AG08395 (cell line): ENCODE results near the gene C1orf87.
"Not testable (repeated sequence)": the region's sequence is repeated elsewhere in the genome, so short reads cannot be mapped to it uniquely, and the experiment has no call there.

Experiments used
- DNase-seq: peaks from one replicate; pipeline ENCODE4 v3.0.0; 2012; ENCODE audit warnings: mixed read lengths, low spot score

C1orf87 gene

DNA sequence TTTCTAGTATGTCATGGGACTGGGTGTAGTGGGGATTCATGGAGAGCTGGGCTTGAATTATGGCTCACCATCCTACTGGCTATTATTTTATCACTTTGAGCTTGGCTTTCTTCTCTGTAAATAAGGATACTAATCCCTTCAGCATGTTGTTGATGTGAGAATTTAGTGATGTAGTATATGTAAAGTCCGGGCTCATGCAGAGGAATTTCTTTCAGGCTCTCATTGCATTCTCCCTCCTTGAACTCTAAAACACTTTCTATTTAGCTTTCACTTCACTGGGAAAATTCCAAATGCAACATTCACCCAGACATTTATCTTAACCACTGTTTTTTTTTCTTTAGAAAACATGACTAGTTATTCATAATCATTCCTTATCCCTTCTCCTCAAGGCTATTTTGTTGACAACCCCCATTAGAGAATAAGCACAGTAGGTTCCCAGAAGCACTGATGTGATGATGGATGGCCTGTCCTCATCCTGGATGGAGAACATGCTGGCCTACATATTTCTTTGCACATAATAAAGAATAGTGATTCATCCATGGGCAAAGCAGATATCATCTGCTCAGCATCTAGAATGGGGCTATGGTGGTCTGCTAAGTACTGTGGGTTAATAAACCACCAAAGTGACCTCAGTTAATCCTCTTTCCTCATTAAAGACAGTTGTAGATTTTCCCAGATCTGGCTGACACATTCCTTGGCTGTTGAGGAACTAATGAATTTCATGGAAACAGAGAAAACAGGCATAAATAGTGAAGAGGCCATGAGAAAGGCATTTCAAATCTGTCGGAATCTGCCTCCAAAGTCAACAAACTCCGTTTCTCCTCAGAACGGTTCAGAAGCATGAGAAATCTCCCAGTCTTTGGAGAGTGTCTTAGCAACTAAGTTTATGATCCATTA lies 79.0 kb downstream of the C1orf87 start:
- DNase-seq, result peak; percentile 69

DNA sequence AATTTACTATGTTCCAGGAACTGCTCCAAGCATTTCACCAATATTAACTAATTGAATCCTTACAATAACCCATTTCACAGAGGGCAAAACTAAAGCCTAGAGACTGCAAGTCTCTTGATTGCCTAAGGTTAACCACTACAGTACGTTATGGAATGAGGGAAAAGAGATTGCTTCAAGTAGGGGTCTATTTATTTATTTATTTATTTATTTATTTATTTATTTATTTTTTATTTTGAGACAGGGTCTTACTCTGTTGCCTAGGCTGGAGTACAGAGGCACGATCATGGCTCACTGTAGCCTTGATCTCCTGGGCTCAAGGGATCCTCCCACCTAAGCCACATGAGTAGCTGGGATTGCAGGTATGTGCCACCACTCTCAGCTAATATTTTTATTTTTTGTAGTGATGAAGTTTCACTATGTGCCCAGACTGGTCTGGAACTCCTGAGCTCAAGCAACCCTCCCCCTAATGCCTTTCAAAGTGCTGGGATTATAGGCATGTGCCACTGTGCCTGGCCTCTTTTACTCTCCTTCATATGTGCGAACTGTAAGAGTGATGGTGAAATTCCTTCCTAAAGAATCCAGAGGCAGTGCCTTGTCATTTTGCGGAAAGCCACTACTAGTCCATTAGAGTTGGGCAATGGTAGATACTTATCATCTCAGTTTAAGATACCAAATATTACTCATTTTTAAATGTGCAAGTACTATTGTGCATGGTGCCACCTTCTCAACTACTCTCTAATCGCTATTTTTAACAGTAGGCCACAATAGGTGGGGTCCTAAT lies 81.3 kb downstream of the C1orf87 start:
- no peak for DNase-seq

DNA sequence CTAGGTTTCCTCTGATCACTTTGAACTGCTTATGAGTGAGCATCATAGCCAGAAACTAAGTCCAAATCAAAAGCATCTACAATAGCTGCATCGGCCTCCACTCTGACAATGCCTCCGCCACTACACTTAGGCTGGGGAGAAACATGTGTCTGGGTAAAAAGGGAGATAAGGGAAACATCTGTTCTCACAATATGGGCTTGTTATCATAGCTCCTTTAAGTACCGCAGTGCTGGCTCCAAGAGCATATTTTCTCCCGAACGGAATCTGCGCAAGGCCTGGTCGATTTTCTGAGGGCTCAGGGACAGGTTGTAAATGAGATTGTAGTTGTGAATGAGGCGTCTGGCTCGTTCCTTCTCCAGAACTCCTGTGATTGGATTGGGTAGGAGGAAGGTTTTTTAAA lies 83.1 kb downstream of the C1orf87 start:
- no peak for DNase-seq

DNA sequence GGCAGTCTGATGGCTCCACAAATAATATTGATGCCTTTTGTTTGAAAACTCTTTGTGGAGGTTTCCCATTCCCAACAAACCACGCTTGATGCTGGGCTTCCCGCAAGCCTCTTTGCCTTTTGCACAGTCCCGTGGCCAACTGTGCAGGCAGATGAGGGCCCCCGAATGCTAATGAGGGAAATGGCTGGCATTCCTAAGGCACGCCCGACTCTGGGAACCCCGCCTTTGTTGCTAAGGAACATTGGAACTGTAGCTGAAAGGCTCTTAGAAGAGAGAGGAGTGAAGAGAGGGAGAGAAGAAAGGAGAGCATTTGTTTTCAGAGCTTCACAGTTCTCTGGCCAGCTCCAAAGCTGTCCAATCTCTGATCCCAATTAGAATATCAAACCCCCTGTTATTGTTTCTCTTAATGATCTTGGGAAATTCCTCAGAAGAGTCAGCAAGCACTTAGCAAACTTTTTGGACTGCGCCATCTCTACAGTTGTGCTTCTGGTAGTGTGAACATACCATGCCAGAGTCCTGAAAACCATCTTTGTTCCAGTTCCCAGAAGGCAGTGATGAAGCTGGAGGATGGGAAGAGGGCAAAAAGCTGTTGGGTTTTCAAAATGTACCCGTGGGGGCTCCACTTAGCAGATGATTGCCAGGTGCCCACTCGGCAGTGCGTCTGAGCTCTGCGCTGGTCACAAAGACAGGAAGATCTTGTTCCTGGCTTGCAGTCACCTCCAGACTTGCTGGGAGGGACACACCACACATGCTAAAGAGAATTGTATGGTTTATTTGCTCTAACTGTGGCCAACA lies 86.9 kb downstream of the C1orf87 start:
- peak; percentile 62 for DNase-seq

DNA sequence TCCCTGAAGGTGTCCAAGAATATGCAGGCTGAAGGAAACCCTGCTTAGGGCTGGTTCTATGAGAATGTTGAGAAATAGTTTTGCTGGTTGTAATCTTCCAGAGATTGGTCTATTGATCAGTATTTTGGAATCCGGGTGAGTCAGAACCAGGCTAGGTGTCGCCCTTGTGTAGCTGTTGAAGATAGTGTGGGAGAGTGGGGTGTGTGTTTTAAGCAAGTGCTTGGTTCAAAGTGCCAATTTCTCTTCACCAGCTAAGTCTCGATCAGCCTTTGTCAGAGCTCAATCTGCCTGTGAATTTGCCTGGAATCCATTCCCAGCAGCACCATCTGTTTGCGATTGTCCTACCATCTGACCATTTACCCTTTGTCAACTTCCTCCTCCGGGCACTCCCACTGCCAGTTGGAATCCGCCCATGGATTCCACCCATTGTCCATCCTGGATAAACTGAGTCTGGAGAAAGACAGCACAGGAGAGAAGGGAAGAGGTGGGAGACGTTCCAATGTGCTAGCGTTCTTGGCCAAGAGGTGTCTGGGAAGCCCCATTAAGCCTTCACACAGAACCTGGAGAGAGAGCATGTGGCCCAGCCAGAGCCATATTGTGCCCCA lies 87.6 kb downstream of the C1orf87 start:
- DNase-seq, result peak; percentile 35

DNA sequence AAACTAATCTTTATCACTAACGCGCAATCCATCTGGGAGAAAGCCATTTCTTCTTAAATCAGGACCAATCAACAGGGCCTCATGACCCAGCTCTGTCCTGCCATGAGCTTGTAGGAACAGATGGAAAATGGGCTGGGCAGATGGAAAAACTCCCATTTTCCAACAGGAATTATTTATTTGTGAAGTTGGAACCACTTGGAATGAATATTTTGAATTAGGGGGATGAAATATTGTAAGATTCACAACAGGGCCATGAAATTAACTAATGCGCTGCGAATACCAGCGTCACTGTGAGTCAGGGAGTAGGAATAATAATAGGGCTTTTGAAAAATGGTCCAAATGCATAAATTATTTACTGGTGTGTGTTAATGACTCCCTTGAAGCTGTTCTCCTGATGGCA lies 93.9 kb downstream of the C1orf87 start:
- DNase-seq, result no peak

DNA sequence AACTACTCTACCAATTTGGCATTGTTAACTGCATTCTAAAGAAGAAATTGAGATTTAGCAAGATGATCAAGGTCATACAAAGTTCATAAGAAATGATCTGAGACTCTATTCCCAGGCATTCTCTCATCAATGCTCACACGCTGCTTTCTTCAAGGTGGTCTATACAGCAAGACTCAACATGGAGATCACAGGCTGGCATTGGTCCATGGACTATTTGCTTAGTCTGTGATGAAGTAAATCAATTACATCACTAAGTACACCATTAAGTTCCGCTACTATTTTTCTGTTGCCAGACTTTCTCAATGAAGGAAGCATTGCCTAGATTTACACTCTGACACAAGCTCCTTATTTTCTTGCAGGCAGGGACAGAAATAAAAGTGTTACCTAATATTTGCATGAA lies 95.1 kb downstream of the C1orf87 start:
- no peak for DNase-seq

DNA sequence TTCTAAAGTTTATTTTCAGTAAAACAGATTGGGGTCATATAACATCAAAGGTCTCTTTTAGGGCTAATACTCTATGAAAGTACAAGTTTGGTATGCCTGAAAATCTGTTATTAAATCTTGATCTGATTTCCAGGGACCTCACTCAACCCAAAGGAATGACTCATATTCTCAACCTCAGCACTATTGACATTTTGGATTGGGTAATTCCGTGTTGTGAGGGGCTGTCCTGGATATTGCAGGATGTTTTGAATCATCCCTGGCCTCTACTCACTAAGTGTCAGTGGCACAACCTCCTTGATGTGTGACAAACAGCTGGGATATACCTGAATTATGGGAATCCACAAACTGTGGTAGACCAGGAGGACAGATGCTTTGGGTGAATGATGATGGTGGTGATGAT lies 95.5 kb downstream of the C1orf87 start:
- DNase-seq, result no peak

DNA sequence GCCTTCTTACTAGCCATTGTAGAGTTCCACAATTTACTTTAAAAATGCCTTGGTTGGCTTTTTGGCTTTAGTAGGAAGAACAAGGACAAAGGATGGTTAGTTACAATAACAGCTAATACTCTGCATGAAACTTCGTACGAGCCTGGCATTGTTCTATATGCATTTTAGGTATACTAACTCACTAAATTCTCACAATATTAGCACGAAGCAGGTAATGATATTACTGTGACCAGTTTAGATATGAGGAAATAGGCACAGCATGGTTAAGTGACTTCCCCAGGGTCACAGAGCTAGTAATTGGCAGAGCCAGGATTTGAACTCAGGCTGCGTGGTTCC lies 96.5 kb downstream of the C1orf87 start:
- DNase-seq, result no peak

DNA sequence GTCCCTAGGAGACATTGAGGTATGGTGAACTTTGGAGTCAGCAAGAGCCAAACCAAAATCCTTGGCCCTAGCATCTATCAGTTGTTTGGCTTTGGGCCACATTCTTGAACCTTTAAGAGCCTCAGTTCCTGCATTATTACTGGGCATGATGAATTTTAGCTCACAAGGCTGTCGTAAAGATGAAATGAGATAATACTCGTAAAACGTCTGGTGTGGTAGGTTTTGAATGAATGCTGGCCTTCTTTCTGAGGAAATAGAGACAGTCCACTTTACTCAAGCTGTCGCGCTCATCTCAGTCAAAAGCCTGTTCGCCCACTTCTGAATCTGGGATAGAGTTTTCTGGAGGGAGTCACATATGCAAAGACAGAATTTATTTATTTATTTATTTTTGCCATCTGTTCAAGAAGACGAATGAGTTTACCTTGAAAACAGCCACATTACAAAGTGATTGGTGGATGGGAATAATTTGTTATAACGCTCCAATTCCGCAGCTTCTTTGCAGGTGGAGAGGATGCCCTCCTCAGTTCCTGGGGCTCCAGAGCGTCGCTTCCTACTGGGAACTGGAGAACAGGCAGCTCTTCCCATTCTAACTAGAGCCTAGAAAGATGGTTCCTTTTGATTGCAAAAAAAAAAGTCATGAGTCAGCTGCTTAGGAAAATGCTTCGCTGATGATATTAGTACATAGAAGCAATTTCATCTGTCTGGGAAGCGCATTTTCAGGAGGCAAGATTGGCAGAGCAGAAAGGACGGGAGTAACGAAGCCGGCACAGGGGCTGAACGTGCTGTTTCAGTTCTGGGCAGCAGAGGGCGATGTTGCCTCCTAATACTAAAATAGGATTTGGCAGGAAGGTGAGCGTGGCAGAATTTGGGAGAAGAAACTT lies 97.1 kb downstream of the C1orf87 start:
- DNase-seq, result peak; percentile 78

DNA sequence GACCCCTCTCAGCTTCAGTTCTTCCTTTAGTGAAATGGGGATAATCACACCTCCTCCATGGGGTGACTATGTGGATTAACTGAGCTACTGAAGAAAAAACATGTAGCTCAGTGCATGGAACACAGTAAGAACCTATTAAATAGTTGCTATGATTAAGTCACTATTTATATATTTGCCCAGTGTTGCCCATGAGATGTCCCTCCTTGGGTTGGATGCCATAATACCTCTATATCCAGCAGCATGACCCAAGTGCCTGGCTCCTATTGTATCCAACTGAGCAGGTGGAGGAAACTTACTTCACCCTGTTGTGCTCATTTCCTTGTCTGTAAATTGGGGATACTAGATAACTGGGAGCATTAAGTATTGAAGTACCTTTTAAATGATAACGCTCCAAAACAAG lies 99.9 kb downstream of the C1orf87 start:
- no peak for DNase-seq

DNA sequence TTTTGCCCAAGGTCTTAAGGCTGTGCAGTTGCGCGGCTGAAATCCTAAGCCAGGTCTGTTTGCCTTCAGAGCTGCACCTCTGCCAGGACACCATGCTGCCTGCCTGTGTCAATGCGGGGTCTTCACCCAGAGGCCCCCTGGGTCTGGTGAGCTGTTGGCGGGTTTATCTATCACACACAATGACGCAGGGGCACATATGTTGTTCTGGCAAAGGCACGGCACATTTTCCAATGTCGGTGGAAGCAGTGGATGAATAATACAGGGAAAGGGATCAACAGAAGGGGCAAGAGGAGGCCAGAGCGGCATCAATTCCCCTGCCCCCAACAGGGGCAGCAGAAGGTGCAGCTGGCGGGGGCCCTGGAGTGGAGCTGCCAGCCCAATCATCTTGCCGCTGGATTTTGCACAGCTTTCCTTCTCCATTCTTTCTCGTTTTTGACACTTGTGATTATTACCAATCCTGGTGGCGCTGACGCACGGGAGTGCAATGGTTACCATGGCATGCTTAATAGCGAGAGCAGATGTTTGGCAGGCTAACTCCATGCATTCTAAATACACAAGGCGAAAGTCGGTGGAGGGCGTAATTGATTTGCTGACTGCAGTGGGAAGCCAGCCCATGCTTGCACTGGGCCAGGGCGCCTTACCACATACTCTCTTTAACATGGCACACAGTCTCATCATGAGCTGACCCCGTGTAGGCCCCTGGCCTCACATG lies 101.2 kb downstream of the C1orf87 start:
- DNase-seq, result peak; percentile 45

DNA sequence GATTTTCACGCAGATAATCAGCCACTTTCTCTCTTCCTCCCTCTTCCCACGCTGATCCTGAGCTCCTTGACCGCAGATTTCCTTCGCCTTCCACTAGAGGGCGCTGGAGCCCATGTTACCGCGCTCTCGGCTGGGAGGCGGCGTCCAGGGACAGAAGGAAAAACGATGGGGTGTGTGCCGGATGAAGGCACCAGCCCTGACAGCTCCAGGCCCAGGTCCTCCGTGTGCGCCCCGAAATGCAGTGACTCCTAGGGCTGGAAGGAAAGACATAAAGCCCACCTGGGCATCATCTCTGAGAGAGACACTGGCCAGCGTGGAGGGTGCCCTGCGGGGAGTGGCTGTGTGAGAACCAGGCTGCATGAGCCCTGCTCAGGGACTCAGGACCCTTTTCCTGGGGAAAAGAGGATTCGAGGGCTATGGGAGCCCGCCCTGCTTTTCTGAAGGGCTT lies 102.1 kb downstream of the C1orf87 start:
- DNase-seq, result peak; percentile 81

DNA sequence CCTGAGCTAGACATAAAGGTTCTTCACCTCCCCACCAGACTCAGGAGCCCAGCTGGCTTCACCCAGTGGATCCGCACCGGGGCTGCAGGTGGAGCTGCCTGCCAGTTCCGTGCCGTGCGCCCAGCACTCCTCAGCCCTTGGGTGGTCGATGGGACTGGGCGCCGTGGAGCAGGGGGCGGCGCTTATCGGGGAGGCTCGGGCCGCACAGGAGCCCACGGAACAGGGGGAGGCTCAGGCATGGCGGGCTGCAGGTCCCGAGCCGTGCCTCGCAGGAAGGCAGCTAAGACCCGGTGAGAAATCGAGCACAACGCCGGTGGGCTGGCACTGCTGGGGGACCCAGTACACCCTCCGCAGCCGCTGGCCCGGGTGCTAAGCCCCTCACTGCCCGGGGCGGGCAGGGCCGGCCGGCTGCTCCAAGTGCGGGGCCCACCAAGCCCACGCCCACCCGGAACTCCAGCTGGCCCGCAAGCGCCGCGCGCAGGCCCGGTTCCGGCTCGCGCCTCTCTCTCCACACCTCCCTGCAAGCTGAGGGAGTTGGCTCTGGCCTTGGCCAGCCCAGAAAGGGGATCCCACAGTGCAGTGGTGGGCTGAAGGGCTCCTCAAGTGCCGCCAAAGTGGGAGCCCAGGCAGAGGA lies 103.9 kb downstream of the C1orf87 start:
- not testable (repeated sequence) for DNase-seq

DNA sequence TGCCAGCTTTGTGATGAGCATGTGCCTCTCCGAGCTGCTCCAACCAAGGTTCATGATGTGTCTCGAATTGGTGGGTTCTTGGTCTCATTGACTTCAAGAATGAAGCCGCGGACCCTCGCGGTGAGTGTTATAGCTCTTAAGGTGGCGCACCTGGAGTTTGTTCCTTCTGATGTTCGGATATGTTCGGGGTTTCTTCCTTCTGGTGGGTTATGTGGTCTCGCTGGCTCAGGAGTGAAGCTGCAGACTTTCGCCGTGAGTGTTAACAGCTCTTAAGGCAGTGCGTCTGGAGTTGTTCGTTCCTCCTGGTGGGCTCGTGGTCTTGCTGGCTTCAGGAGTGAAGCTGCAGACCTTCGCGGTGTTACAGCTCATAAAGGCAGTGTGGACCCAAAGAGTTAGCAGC lies 104.8 kb downstream of the C1orf87 start:
- not testable (repeated sequence) for DNase-seq

DNA sequence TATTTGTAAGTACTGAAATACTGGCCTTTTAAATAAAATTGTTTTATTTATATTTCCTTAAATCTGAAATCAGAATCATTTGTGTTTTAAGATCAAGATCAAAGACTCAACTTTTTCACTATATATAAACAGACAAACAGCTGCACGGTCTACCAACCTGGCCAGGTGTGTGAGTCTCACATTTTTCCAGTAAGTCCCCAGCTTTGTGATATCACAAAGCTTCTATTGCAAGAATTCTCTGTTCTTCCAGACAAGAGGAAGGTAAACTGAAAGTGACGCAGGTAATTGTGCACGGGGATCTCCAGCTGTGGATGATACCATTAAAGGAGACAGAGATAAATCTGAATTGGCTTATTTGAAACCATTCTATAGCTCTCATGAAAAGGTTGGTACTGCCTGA lies 105.8 kb downstream of the C1orf87 start:
- no peak for DNase-seq

DNA sequence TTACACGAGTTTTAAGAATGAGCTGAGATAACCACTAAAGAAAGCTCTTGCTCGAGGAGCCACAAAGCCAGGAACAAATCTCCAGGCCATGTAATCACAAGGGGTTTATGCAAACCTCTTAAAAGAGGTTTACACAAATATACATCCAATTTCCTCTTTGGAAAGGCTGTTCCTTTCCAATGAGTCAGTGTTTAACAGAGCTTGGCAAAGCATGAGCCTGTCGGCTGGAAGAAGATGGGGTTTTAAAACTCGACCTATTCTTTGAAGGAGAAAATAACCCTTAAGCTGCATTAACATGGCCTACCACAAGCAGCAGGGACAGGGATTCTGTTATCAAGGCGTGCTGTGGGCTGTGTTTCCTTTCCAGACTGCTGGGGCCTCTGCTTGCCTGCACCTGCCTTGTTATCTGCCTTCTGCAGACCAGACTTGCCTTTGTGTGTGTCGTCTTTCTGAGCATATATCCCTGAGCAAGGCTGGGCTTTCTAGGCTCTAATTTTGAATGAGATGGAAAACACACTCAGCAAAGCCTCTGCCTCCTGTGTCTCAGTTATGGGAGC lies 106.4 kb downstream of the C1orf87 start:
- DNase-seq, result no peak

DNA sequence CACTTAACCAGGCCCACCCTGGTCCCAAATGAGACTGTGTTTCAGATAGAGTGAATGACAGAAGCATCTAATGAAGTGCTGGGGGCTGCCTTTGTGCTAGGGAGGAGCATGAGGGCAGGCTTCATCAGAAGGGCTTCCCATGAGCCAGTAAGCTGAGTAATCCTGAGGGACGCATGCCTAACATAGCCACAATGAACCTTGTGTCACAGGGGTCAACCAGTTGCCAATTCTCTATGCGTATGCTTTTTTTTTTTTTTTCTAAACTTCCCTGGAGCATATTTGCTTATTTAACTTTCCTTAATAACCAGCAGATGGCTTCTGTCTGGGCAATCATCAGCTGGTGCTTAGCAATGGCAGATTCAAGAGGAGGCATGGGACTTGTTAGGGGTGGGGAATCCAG lies 121.5 kb downstream of the C1orf87 start:
- no peak for DNase-seq

DNA sequence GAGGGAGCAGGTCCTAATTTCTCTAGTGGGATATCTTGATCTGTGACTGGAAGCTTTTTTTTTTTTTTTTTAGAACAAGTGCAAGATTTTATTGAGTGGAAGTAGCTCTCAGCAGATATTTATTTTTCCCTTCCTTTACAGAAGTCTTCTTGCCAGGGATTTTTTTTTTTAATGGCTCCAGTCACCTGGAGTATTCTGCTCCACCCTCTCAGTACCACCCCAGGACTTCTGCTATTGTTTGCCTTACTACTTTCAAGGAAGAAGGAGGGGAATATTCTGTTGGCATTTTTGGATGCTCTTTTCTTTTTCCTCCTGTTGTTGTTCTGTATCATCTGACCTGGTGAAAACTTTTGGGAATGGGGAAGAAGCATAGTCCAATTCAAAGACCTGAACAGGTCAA lies 123.9 kb downstream of the C1orf87 start:
- no peak for DNase-seq

DNA sequence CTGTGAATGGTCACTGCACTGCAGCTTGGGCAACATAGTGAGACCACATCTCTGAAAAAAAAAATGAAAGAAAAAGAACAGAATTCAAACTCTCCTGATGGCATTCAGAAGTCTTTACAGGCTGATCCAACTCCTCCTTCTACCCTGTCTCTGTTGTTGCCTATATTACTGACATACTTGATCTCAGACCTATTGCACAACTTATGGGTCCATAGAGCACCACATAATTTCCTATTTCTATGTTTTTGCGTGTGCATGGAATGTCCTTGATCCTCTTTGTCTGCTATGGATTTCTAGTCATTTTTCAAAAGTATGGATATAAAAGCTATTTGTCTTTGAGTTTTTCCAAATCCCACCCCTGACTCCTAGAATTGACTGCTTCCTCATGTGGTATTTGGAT lies 124.6 kb downstream of the C1orf87 start:
- no peak for DNase-seq
